PFSK-1 (cell line): ENCODE measurements around the gene HAPLN3.

Experiments used
- FOXP2 ChIP-seq: optimal IDR thresholded peaks from 2 replicates; pipeline ENCODE3; 2011; ENCODE audit warnings: borderline replicate concordance, control low read depth, inconsistent platforms; ENCODE audit not compliant: insufficient read depth; ENCODE audit errors: extremely low read length, extremely low read depth
- POLR2AphosphoS5 ChIP-seq: IDR thresholded peaks from 2 replicates; pipeline ENCODE4 v1.6.1; 2012; ENCODE audit warnings: low read depth, mild to moderate bottlenecking, control low read depth, low read length, moderate library complexity
- SIN3A ChIP-seq: IDR thresholded peaks from 2 replicates; pipeline ENCODE4 v1.6.1; 2012; ENCODE audit warnings: mild to moderate bottlenecking, low read length, moderate library complexity, borderline replicate concordance; ENCODE audit not compliant: insufficient read depth
- TAF1 ChIP-seq: IDR thresholded peaks from 2 replicates; pipeline ENCODE4 v1.6.1; 2012; ENCODE audit warnings: low read length, control low read depth, borderline replicate concordance; ENCODE audit not compliant: insufficient read depth
- TF ChIP-seq, protein P1 (sequence below), 2 experiments: IDR thresholded peaks; 2 replicates each; pipeline versions ENCODE4 v1.6.1 to v1.8.0; 2011 to 2012; ENCODE audit warnings: low read depth in 2 of 2, low read length in 2 of 2, control low read depth in 1 of 2, inconsistent platforms in 1 of 2, mild to moderate bottlenecking in 1 of 2, moderate library complexity in 1 of 2; ENCODE audit not compliant: insufficient read depth in 1 of 2

HAPLN3 gene

DNA sequence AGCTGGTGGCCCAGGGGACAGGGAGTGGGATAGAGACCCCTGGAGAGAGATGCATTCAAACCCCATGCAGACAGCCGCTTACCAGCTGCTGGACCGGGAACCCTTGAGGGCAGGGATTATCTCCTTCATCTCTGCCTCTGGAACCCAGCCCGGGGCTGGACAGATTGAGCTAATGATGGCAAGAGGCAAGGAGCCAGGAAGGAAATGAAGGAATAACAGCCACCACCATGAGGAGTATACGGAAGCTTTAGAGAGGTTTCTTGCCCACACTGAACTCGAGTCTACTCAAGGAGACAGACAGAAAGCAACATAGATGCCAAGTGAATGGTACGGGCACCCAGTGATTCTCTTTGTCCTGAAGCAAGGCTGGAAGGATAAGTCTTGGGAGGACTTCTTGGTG lies 23.2 kb downstream of the HAPLN3 start:
- TF ChIP-seq FOXP2: no peak
- TF ChIP-seq POLR2AphosphoS5: no peak
- TF ChIP-seq SIN3A: no peak
- TF ChIP-seq, protein P1, sequence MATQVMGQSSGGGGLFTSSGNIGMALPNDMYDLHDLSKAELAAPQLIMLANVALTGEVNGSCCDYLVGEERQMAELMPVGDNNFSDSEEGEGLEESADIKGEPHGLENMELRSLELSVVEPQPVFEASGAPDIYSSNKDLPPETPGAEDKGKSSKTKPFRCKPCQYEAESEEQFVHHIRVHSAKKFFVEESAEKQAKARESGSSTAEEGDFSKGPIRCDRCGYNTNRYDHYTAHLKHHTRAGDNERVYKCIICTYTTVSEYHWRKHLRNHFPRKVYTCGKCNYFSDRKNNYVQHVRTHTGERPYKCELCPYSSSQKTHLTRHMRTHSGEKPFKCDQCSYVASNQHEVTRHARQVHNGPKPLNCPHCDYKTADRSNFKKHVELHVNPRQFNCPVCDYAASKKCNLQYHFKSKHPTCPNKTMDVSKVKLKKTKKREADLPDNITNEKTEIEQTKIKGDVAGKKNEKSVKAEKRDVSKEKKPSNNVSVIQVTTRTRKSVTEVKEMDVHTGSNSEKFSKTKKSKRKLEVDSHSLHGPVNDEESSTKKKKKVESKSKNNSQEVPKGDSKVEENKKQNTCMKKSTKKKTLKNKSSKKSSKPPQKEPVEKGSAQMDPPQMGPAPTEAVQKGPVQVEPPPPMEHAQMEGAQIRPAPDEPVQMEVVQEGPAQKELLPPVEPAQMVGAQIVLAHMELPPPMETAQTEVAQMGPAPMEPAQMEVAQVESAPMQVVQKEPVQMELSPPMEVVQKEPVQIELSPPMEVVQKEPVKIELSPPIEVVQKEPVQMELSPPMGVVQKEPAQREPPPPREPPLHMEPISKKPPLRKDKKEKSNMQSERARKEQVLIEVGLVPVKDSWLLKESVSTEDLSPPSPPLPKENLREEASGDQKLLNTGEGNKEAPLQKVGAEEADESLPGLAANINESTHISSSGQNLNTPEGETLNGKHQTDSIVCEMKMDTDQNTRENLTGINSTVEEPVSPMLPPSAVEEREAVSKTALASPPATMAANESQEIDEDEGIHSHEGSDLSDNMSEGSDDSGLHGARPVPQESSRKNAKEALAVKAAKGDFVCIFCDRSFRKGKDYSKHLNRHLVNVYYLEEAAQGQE (IDR thresholded peaks at IDR 0.05; ENCODE audit: insufficient read depth in 1 of 2, low read depth in 2 of 2, low read length in 2 of 2): no peak
- no peak for TF ChIP-seq TAF1

DNA sequence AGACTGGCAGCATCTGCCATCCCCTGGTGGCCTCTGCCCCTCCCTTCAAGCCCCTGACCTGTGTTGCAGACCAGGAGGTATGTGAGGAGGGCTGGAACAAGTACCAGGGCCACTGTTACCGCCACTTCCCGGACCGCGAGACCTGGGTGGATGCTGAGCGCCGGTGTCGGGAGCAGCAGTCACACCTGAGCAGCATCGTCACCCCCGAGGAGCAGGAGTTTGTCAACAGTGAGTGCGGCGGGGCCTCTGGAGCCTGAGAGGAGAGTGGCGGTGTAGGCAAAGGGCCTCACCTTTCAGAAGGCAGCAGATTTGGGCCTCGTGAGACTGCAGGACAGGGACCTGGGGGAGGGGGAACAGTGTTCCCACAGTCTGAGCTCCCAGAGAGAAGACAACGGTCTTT lies 24.0 kb downstream of the HAPLN3 start:
- TF ChIP-seq, protein P1 (IDR thresholded peaks at IDR 0.05; ENCODE audit: insufficient read depth in 1 of 2, low read depth in 2 of 2, low read length in 2 of 2): no peak
- TF ChIP-seq TAF1: no peak
- TF ChIP-seq FOXP2: no peak
- TF ChIP-seq SIN3A: no peak
- TF ChIP-seq POLR2AphosphoS5: no peak

GRCh38 chr15:88866295-88866881 lies 29.0 kb downstream of the HAPLN3 start:
- no peak for TF ChIP-seq TAF1
- no peak for TF ChIP-seq SIN3A
- TF ChIP-seq, protein P1 (IDR thresholded peaks at IDR 0.05; ENCODE audit: insufficient read depth in 1 of 2, low read depth in 2 of 2, low read length in 2 of 2): no peak
- no peak for TF ChIP-seq FOXP2
- no peak for TF ChIP-seq POLR2AphosphoS5

DNA sequence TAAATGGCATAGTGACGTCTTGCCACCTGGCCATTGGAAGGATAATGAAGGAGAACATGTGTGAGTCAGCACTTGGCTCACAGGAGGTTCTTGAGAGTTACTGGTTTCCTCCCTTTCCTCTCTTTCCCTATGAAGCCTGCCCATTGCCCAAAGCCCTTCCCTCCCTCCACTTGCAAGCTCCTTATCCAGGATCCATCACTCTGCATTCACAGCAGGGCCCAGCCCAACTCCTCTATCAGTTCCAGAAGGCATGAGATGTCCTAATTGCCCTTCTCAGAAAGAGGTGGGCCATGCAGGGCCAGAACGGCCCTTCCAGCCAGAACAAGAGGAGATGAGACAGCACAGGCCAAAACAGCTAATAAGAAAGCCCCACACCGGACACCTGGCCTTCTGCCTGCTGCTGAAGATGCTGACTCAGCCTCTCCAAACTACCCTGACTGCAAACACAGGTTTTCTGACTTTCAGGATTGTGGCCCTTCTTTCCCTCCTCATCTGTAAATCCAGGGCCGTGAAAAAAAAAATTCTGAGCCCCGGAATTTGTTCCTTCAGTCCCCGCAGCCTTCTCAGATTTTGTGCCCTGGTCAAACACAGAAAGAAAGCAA lies 29.7 kb downstream of the HAPLN3 start:
- TF ChIP-seq FOXP2 (no peak), SIN3A (no peak), POLR2AphosphoS5 (no peak), TAF1 (no peak)
- TF ChIP-seq, protein P1 (IDR thresholded peaks at IDR 0.05; ENCODE audit: insufficient read depth in 1 of 2, low read depth in 2 of 2, low read length in 2 of 2): no peak
